ENCODE results near the gene DNAJC13. TPM values are rescaled to one million over a fixed set of nuclear protein-coding genes. Genes with fewer than 3 reads are reported as not detected.

Gene DNAJC13
- total RNA-seq, 1 experiment from 2014 or later: 18.1 TPM

- H2AFZ ChIP-seq (ENCODE audit: low read length): no peak overlapping the region
- H3K56ac ChIP-seq (ENCODE audit: insufficient read length, low read depth, low read length): no peak overlapping the region
- H4K8ac ChIP-seq (replicated peaks; ENCODE audit: insufficient read length, low read depth, low read length): no peak overlapping the region
- H3K14ac ChIP-seq (ENCODE audit: insufficient read depth, low read length): no peak overlapping the region
- no peak overlapping the region for H4K91ac ChIP-seq (ENCODE audit: insufficient read length, low read depth, low read length)
- H3K9ac ChIP-seq (ENCODE audit: extremely low read depth, insufficient read length, low read length): no peak overlapping the region
- H3K18ac ChIP-seq (ENCODE audit: insufficient read length, low read depth, low read length): no peak overlapping the region
- H3K4me1 ChIP-seq (ENCODE audit: insufficient read depth, low read length): no peaks in the 10 kb centered on the region
- no peak for TF ChIP-seq CTCF (conservative IDR thresholded peaks at IDR 0.05)
- H4K20me1 ChIP-seq (ENCODE audit: control insufficient read depth, insufficient read depth, insufficient read length): no peaks in the 10 kb centered on the region
- H3K23ac ChIP-seq (ENCODE audit: insufficient read length, low read depth, low read length): no peak overlapping the region
- Mint-ChIP-seq H3K9me3 (peaks cover 0 to 4% of the 10 kb centered on the region in 2 experiments; a peak in 3 of 5 replicates), H3K4me3 (no peak overlapping the region), H3K27ac (no peak overlapping the region), H3K27me3 (ENCODE audit: low read depth) (no peaks in the 10 kb centered on the region), H3K36me3 (ENCODE audit: insufficient read depth in 1 of 3, low read depth in 3 of 3) (peaks cover 6 to 13% (median 11%) of the 10 kb centered on the region in 3 experiments; a peak in 6 of 7 replicates), H3K4me1 (no peaks in the 10 kb centered on the region)
- H2BK20ac ChIP-seq (ENCODE audit: low read depth, low read length, poor library complexity, severe bottlenecking): no peak overlapping the region
- H3K79me2 ChIP-seq (ENCODE audit: insufficient read depth, low read length): no peaks in the 10 kb centered on the region
- H2AK5ac ChIP-seq (ENCODE audit: insufficient read length, low read length): no peak overlapping the region
- no peak overlapping the region for H3T11ph ChIP-seq (ENCODE audit: low read length)
- no peaks in the 10 kb centered on the region for H3K79me1 ChIP-seq (ENCODE audit: insufficient read depth, low read depth, low read length, poor library complexity, severe bottlenecking)
- no peak overlapping the region for H3K27ac ChIP-seq (ENCODE audit: insufficient read length, low read depth, low read length)
- WGBS (ENCODE audit: extremely low coverage, insufficient read length, low lambda C conversion rate): no CpG with 5 or more reads among the region's 2 CpGs
- H4K5ac ChIP-seq (ENCODE audit: insufficient read length, low read depth, low read length): no peak overlapping the region
- no peak overlapping the region for H2BK12ac ChIP-seq (ENCODE audit: insufficient read length, low read depth, low read length)
- no peak overlapping the region for H3K4ac ChIP-seq (ENCODE audit: low read depth, low read length)
- no peak for DNase-seq
- H3K4me2 ChIP-seq (ENCODE audit: insufficient read depth, insufficient read length, low read length): no peak overlapping the region
- no peaks in the 10 kb centered on the region for H3K23me2 ChIP-seq (ENCODE audit: insufficient read length, low read depth, low read length, poor library complexity, severe bottlenecking)
- no peak overlapping the region for H2BK120ac ChIP-seq (ENCODE audit: low read depth, low read length, poor library complexity, severe bottlenecking)
- no peak overlapping the region for H2BK15ac ChIP-seq (ENCODE audit: low read depth, low read length)
- H3K9me3 ChIP-seq (ENCODE audit: control insufficient read depth, low read depth, low read length): no peaks in the 10 kb centered on the region
- H2BK5ac ChIP-seq (ENCODE audit: insufficient read length, low read length): no peak overlapping the region
- H3K27me3 ChIP-seq (ENCODE audit: insufficient read depth, low read length): no peaks in the 10 kb centered on the region
Observed at GRCh38 chr3:132570016-132570415, 152.7 kb downstream of the DNAJC13 start.
